ENCODE measurements around the gene PLEKHG3.

Gene PLEKHG3

DNA sequence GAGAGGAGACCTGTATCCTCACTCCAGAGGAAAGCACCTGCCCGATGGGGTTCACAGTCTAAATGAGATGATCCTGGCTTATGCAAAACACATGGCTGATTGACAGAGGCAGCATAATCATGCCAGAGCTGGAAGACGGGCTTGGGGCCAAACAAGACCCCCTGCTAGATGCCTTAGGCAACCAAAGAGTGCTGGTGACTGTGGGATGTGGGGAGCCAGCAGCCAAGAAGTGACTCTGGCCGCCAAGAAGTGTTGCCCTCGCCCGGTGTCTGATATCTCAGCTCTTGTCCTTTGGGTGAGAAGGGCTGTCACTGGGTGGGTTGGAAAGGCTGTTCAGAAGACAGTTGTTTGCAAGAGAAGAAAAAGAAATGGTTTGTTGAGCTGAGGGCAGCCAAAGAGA lies 56.7 kb downstream of the PLEKHG3 start:
- Histone ChIP-seq H3F3A (ENCODE audit: control insufficient read depth, insufficient read depth) (no peaks in the 10 kb centered on the region), H3K4me1 (ENCODE audit: control insufficient read depth, low read length) (peaks cover 16% of the 10 kb centered on the region), H3K79me2 (ENCODE audit: control insufficient read depth, low read length) (no peaks in the 10 kb centered on the region)

GRCh38 chr14:64761441-64762043 lies 57.3 kb downstream of the PLEKHG3 start:
- Histone ChIP-seq H3K4me2 (ENCODE audit: low read length) (no peak overlapping the region), H3K4me1 (ENCODE audit: control insufficient read depth, low read length) (peaks cover 16% of the 10 kb centered on the region), H4K20me1 (ENCODE audit: control insufficient read depth, insufficient read depth, low read depth, low read length) (no peaks in the 10 kb centered on the region), H3K27me3 (ENCODE audit: control insufficient read depth, low read length) (peaks cover 9% of the 10 kb centered on the region; the same call in 1 of the 2 replicates), H3K79me2 (ENCODE audit: control insufficient read depth, low read length) (no peaks in the 10 kb centered on the region), H3F3A (ENCODE audit: control insufficient read depth, insufficient read depth) (no peaks in the 10 kb centered on the region), H3K9me3 (ENCODE audit: control insufficient read depth, insufficient read depth, low read length) (no peaks in the 10 kb centered on the region), H3K27ac (ENCODE audit: low read depth, low read length) (no peak overlapping the region), H3K36me3 (ENCODE audit: control insufficient read depth, low read length) (no peaks in the 10 kb centered on the region), H3K4me3 (ENCODE audit: low read length) (no peak overlapping the region), H3K9me2 (replicated peaks; ENCODE audit: control insufficient read depth, low read length) (no peaks in the 10 kb centered on the region)
- TF ChIP-seq EZH2phosphoT487 (IDR thresholded peaks at IDR 0.05; ENCODE audit: borderline replicate concordance, low read length) = no peak
- TF ChIP-seq, protein P1, sequence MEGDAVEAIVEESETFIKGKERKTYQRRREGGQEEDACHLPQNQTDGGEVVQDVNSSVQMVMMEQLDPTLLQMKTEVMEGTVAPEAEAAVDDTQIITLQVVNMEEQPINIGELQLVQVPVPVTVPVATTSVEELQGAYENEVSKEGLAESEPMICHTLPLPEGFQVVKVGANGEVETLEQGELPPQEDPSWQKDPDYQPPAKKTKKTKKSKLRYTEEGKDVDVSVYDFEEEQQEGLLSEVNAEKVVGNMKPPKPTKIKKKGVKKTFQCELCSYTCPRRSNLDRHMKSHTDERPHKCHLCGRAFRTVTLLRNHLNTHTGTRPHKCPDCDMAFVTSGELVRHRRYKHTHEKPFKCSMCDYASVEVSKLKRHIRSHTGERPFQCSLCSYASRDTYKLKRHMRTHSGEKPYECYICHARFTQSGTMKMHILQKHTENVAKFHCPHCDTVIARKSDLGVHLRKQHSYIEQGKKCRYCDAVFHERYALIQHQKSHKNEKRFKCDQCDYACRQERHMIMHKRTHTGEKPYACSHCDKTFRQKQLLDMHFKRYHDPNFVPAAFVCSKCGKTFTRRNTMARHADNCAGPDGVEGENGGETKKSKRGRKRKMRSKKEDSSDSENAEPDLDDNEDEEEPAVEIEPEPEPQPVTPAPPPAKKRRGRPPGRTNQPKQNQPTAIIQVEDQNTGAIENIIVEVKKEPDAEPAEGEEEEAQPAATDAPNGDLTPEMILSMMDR (IDR thresholded peaks at IDR 0.05; ENCODE audit: low read depth, low read length, poor library complexity, severe bottlenecking) = no peak

More for the DNA sequence above, 56.7 kb downstream of the PLEKHG3 start:
- Histone ChIP-seq H3K9me2 (replicated peaks; ENCODE audit: control insufficient read depth, low read length) (no peaks in the 10 kb centered on the region), H3K9me3 (ENCODE audit: control insufficient read depth, insufficient read depth, low read length) (no peaks in the 10 kb centered on the region), H3K27ac (ENCODE audit: low read depth, low read length) (no peak overlapping the region), H3K36me3 (ENCODE audit: control insufficient read depth, low read length) (no peaks in the 10 kb centered on the region), H4K20me1 (ENCODE audit: control insufficient read depth, insufficient read depth, low read depth, low read length) (no peaks in the 10 kb centered on the region), H3K4me3 (ENCODE audit: low read length) (no peak overlapping the region), H3K4me2 (ENCODE audit: low read length) (no peak overlapping the region), H3K27me3 (ENCODE audit: control insufficient read depth, low read length) (peaks cover 9% of the 10 kb centered on the region; the same call in 1 of the 2 replicates)
- no peak for TF ChIP-seq EZH2phosphoT487 (IDR thresholded peaks at IDR 0.05; ENCODE audit: borderline replicate concordance, low read length)
- TF ChIP-seq, protein P1 (IDR thresholded peaks at IDR 0.05; ENCODE audit: low read depth, low read length, poor library complexity, severe bottlenecking) = no peak

GRCh38 chr14:64762044-64763034 lies 58.1 kb downstream of the PLEKHG3 start:
- no peak for TF ChIP-seq EZH2phosphoT487 (IDR thresholded peaks at IDR 0.05; ENCODE audit: borderline replicate concordance, low read length)
- TF ChIP-seq, protein P1 (IDR thresholded peaks at IDR 0.05; ENCODE audit: low read depth, low read length, poor library complexity, severe bottlenecking) = no peak
- H3K27ac ChIP-seq (ENCODE audit: low read depth, low read length) = no peak overlapping the region
- H3K4me2 ChIP-seq (ENCODE audit: low read length) = no peak overlapping the region
- H3K27me3 ChIP-seq (ENCODE audit: control insufficient read depth, low read length) = peaks cover 9% of the 10 kb centered on the region; the same call in 1 of the 2 replicates
- no peaks in the 10 kb centered on the region for H3K79me2 ChIP-seq (ENCODE audit: control insufficient read depth, low read length)
- no peaks in the 10 kb centered on the region for H3F3A ChIP-seq (ENCODE audit: control insufficient read depth, insufficient read depth)
- H4K20me1 ChIP-seq (ENCODE audit: control insufficient read depth, insufficient read depth, low read depth, low read length) = no peaks in the 10 kb centered on the region
- H3K36me3 ChIP-seq (ENCODE audit: control insufficient read depth, low read length) = no peaks in the 10 kb centered on the region
- peaks cover 16% of the 10 kb centered on the region for H3K4me1 ChIP-seq (ENCODE audit: control insufficient read depth, low read length)
- H3K4me3 ChIP-seq (ENCODE audit: low read length) = no peak overlapping the region
- no peaks in the 10 kb centered on the region for H3K9me3 ChIP-seq (ENCODE audit: control insufficient read depth, insufficient read depth, low read length)
- H3K9me2 ChIP-seq (replicated peaks; ENCODE audit: control insufficient read depth, low read length) = no peaks in the 10 kb centered on the region
